Measurements from ENCODE around the gene ARID1A.

DNA sequence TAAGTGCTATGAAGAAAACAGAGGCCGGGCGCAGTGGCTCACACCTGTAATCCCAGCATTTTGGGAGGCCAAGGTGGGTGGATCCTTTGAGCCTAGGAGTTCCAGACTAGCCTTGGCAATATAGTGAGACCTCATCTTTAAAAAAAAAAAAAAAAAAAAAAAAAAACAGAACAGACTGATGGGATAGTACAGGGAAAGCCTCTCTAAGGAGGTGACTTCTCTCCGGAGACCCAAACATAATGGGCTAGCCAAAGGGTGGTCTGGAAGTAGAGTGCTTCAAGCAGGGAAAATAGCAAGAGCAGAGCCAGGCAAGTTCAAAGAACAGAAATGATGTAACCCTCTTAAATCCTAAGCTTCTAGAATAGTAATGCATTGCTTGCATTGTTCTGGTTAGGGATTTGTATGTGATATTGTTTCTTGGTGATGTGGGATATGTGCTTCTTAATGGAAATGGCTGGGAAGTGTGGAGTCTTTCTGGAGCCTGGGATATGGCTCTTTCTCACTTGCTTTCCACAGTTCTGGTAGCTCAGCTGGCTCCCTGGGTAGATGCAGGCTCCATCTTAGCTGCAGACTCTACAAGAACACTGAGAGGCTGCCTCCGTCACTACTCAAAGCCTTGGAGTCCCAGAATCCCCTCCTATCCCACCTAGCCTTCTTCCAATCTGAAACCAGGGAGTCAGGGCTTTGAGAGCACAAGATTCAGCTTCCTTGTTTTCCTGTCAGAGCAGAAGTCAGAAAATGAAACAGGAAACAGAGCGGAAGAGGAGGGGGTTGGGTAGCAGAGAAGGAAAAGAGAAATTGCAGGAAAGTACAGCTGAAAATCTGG is 90.0 kb downstream of the ARID1A start:
- TF ChIP-seq EZH2 (IDR thresholded peaks at IDR 0.05; ENCODE audit: borderline replicate concordance, low read length), result no peak
- TF ChIP-seq CTCF (conservative IDR thresholded peaks at IDR 0.05 in 1 of 2, IDR thresholded peaks at IDR 0.05 in 1 of 2; ENCODE audit: extremely low read depth in 1 of 2, insufficient read depth in 1 of 2, low read depth in 1 of 2, low read length in 2 of 2), result no peak
